HG03103 (cell line): ENCODE results near the gene ZNF554.
"Not testable (repeated sequence)": the region's sequence is repeated elsewhere in the genome, so short reads cannot be mapped to it uniquely, and the experiment has no call there.

Experiments used
- ATAC-seq: cut with Tn5 transposase; IDR thresholded peaks from one replicate; pipeline ENCODE4 v1.9.1; 2021; ENCODE audit warnings: low read depth; ENCODE audit not compliant: unreplicated experiment

The ZNF554 gene

GRCh38 chr19:2865334-2866100, 45.8 kb downstream of the ZNF554 start:
- ATAC-seq: no peak

GRCh38 chr19:2866495-2867024, 46.9 kb downstream of the ZNF554 start:
- ATAC-seq: no peak

GRCh38 chr19:2867025-2867991, 47.6 kb downstream of the ZNF554 start, which contains the start of gene ZNF556:
Gene ZNF556, plus strand, starts transcription at chr19:2867335. Its CDS starts 87 bp downstream, at chr19:2867422.
- no peak for ATAC-seq

- ATAC-seq: no peak
Measured at GRCh38 chr19:2869618-2870017, 50.0 kb downstream of the ZNF554 start.

- not testable (repeated sequence) for ATAC-seq
Measured at GRCh38 chr19:2872175-2872574, 52.5 kb downstream of the ZNF554 start.

- no peak for ATAC-seq
Measured at GRCh38 chr19:2877398-2878331, 58.0 kb downstream of the ZNF554 start.

GRCh38 chr19:2883686-2884439, 64.2 kb downstream of the ZNF554 start:
- no peak for ATAC-seq

- ATAC-seq: no peak
Measured at GRCh38 chr19:2885736-2886135, 66.1 kb downstream of the ZNF554 start.
